Memory B cell (primary cell): ENCODE results near the gene PHOSPHO2.

ENCODE experiments used
- ATAC-seq: fragments of 150-1000 bp; cut with Tn5 transposase; 2 replicates; pipeline ENCODE4 v1.10.0; 2021; ENCODE audit warnings: low read depth, mild to moderate bottlenecking, moderate library complexity
- DNase-seq, 2 donors: peaks; one replicate each; pipeline ENCODE4 v3.0.0; 2022; ENCODE audit warnings: low spot score in 2 of 2
- H3K27ac Mint-ChIP-seq: one replicate; pipeline ENCODE4 v1.8.0; 2022; ENCODE audit warnings: mild to moderate bottlenecking, moderate library complexity, mixed read lengths
- H3K27me3 Mint-ChIP-seq: one replicate; pipeline ENCODE4 v1.8.0; 2022; ENCODE audit warnings: mixed read lengths
- H3K36me3 Mint-ChIP-seq: one replicate; pipeline ENCODE4 v1.8.0; 2022; ENCODE audit warnings: mild to moderate bottlenecking, mixed read lengths
- H3K4me1 Mint-ChIP-seq: one replicate; pipeline ENCODE4 v1.8.0; 2022; ENCODE audit warnings: mixed read lengths
- H3K4me3 Mint-ChIP-seq: one replicate; pipeline ENCODE4 v1.8.0; 2022; ENCODE audit warnings: mild to moderate bottlenecking, moderate library complexity, mixed read lengths
- H3K9me3 Mint-ChIP-seq: one replicate; pipeline ENCODE4 v1.8.0; 2022; ENCODE audit warnings: mixed read lengths

The PHOSPHO2 gene

DNA sequence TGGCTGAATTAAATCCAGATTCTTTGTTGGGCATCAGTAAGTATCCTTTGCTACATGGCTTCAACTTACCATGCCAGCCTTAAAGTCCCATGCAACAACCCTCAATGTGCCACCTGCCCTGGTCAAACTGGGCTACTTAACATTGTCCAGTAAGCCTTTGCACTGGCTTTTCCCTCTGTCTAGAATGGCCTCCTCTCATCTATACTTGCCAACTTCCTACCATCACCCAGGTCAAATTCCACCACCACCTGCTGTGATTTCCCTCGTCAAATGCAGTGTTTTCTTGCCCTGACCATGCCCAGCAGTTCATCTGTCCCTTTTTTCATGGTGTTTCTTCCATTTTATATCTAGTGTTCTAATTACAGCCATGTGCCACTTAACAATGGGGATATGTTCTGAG is 45.1 kb downstream of the PHOSPHO2 start:
- Mint-ChIP-seq H3K9me3 (no peaks in the 10 kb centered on the region), H3K36me3 (peaks cover 4% of the 10 kb centered on the region), H3K27me3 (peaks cover 19% of the 10 kb centered on the region), H3K27ac (no peak overlapping the region), H3K4me1 (peaks cover 2% of the 10 kb centered on the region), H3K4me3 (no peak overlapping the region)
- ATAC-seq, result no peak
- no peak for DNase-seq

DNA sequence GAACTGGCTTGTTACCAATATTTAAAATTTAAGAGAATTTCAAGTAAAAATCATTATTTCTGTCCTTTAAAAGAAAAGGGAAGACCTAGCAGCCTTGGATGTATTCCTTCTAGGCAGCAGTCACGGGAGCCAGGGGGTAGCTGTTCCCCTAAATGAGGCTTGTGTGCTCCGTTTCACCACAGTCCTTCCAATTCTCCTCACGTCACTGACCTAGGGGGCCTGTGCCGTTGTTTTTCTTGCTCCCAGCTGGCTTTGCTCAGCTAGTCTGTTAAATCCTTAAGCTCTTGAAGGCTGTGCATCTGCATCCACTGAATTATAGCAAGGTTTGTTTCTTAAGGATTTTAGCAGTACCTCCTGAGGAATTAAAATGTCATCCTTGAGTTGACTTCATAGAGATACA is 49.3 kb downstream of the PHOSPHO2 start:
- Mint-ChIP-seq H3K4me1 (no peaks in the 10 kb centered on the region), H3K27ac (no peak overlapping the region), H3K9me3 (no peaks in the 10 kb centered on the region), H3K36me3 (peaks cover 4% of the 10 kb centered on the region), H3K4me3 (no peak overlapping the region), H3K27me3 (peaks cover 9% of the 10 kb centered on the region)
- ATAC-seq (no peak), DNase-seq (no peak)

DNA sequence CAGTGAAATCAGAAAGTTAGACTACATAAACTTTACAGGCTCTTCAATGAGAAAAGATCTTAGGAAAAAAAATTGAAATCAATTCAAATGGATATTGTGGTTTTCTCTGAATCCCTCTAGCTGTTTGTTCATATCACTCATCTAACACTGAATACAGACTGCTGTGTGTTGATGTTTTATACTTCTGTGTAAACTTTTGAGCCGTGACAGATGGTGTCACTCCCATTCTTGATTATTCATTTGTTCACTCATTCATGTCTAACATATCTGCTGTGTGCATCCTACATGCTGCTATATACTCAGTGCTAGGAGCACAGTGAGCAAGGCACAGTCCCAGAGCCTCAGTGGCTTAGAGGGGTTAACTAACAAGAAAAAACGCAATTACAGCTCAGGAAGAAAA is 52.0 kb downstream of the PHOSPHO2 start:
- no peak for ATAC-seq
- DNase-seq, result no peak
- H3K4me1 Mint-ChIP-seq, result no peaks in the 10 kb centered on the region

DNA sequence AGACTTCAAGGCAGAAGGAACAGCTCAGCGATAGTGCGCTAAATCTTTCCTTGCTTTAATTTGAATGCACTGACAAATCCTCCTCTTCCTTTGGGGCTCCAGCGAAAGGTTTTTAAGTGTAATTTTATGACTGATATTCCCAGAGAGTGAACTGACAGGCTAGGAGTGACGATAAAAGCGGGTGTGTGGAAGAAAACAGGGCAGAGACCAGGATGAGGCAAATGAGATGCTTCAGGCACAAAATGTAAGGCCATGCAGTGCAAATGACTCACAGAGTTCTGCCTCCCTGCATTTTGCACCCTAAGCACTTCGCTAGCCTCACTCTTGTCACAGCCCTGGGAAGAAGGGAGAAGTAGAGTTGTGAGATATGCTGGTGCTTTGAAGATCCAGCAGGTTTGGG is 54.0 kb downstream of the PHOSPHO2 start:
- ATAC-seq, result no peak
- DNase-seq, result no peak
- no peaks in the 10 kb centered on the region for H3K4me1 Mint-ChIP-seq
- peaks cover 6% of the 10 kb centered on the region for H3K36me3 Mint-ChIP-seq
- H3K27ac Mint-ChIP-seq, result no peak overlapping the region
- H3K27me3 Mint-ChIP-seq, result peaks cover 2% of the 10 kb centered on the region
- H3K4me3 Mint-ChIP-seq, result no peak overlapping the region
- H3K9me3 Mint-ChIP-seq, result no peaks in the 10 kb centered on the region

More for the DNA sequence above, 52.0 kb downstream of the PHOSPHO2 start:
- H3K4me3 Mint-ChIP-seq, result no peak overlapping the region
- peaks cover 6% of the 10 kb centered on the region for H3K36me3 Mint-ChIP-seq
- H3K27ac Mint-ChIP-seq, result peak overlapping the region; percentile 1
- H3K9me3 Mint-ChIP-seq, result no peaks in the 10 kb centered on the region
- peaks cover 2% of the 10 kb centered on the region for H3K27me3 Mint-ChIP-seq
